Spleen (tissue), 7 donors: ENCODE measurements around the gene PTPN3.

ENCODE experiments used
- CTCF ChIP-seq, 11 experiments: fragments of 200-600 bp in 7 of 11; fragments of 450-650 bp in 4 of 11; sonication (generic) in 4 of 11; IDR thresholded peaks in 8 of 11; conservative IDR thresholded peaks in 3 of 11; 1 replicate in 7 of 11; 2 replicates in 4 of 11; pipeline versions ENCODE4 v1.4.0 to v1.8.0; 2016 to 2021; ENCODE audit warnings: antibody characterized with exemption in 11 of 11, inconsistent platforms in 4 of 11, mild to moderate bottlenecking in 1 of 11
- POLR2A ChIP-seq, 3 donors: fragments of 450-650 bp; IDR thresholded peaks; one replicate each; pipeline ENCODE4 v1.5.1; 2017; ENCODE audit warnings: antibody characterized with exemption in 3 of 3, mild to moderate bottlenecking in 1 of 3
- POLR2AphosphoS5 ChIP-seq, 3 donors: sonication (generic); formaldehyde crosslinking; IDR thresholded peaks; one replicate each; pipeline ENCODE4 v1.5.1; 2017; ENCODE audit warnings: antibody characterized with exemption in 3 of 3
- donor health status: DM: no; HTN: no; CAD: no; lungs with moderate emphysema.
- donor health status: DM: no; HTN: no; CAD: no.
- donor health status: DM: no; HTN: no; CAD: no.

- TF ChIP-seq POLR2AphosphoS5 (IDR thresholded peaks at IDR 0.05) (no peak), CTCF (IDR thresholded peaks at IDR 0.05 in 8 of 11, conservative IDR thresholded peaks at IDR 0.05 in 3 of 11) (no peak), POLR2A (IDR thresholded peaks at IDR 0.05) (no peak)
Observed at GRCh38 chr9:109422641-109423040, 75.5 kb downstream of the PTPN3 start.
